Activated naive CD4-positive, alpha-beta T cell treated with anti-CD3 and anti-CD28 coated beads, Interleukin-2, amount 50 U/mL, for 16 hours (primary cell): ENCODE measurements around the gene GAPVD1.
"Not testable (repeated sequence)": the region's sequence is repeated elsewhere in the genome, so short reads cannot be mapped to it uniquely, and the experiment has no call there.

Experiments used
- DNase-seq: peaks from one replicate; pipeline ENCODE4 v3.0.0-alpha.2; 2020

The GAPVD1 gene

DNA sequence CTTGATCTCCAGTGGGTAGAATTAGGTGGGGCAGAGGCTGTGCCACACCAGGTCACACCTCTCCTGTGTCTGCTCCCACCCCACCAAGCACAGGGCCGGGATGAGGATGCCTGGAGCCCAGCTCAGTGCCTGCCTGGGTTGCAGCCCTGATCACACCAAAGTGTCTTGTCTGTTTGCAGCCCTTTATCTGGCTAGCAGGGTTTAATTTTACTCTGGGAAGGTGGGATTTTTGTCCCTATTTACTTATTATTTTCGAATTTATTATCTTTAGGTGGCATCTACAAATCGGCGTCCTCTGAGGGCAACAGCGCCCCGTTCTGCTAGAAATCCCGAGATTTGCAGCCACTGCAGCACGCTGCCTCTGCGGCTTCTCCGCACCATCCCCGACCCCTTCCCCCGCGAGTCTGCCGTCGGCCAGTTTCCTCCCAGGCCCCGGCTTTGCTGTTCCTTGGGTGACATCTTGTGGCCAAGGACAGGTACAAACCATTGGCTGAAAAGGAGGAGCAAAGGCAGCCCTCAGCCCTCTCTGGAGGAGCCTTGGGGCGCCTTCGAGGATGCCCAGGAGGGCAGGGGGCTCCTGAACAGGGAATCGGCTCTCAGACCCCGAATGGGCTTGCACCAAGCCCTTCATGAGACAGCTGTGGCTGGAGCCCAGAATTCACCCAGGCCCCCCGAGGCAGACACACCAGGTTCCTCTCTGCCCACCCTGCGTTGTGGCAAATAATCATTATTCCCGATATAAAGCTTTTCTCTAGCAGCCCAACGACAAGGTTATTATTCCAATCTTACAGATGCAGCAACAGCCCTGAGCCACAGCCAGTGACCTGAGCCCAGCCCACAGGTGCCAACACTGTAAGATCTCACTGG, 113.0 kb downstream of the GAPVD1 start:
- DNase-seq = peak; percentile 66

DNA sequence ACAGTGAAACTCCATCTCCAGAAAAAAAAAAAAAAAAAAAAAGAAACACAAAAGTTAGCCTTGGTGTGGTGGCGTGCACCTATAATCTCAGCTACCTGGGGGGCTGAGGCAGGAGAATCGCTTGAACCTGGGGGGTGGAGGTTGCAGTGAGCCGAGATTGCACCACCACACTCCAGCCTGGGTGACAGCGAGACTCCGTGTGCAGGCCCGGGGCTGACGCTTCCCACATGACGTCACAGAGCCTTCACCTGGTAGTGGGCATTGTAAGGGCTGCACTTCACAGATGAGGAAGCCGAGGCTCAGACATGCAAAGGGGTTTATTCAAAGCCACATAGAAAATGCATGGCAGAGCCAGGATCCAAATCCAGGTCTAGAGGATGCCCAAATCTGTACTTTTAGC, 114.2 kb downstream of the GAPVD1 start:
- DNase-seq = no peak

DNA sequence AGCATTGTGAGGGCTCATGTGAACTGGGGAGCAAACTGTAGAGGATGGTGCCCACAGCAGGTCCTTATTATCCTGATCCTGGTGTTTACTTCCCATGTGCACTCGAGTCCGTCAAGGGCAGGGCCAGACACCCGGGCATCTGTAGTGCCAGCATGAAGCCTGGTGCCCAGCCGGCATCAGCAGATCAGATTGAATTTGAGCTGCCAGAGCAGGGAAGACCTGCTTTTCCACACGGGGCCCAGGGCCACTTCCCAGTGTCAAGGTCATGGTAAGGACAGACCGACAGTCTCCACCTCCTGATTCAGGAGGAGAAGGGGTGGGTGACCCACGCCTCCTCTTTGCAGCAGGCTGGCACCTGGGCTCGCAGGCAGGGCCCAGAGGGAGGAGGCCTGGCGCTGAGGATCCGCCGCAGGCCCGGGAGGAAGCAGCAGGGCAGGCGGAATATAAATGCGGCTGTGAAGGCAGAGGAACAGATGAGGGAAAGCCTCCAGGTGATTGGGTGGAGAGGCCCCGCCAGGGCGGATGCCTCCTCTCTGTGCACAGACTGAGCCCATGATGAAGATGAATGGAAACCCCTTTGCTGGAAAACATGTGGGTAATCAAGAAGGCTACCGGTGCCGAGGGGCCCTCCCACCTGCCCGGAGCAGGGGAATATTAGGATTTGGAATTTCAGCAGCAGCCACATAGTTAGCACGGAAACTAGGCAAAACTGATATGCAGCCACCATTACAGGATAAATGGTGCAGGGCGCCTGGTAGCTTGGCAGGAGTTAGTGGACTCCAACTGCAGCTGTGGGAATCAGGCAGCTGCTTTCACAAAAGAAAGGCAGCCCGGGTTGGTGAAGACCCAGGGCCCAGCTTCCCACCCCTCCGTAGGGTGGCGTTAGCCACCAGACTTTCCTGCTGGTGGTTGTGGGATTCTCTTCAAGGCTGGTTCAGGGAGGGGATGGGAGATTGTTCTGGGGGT, 114.9 kb downstream of the GAPVD1 start:
- no peak for DNase-seq

DNA sequence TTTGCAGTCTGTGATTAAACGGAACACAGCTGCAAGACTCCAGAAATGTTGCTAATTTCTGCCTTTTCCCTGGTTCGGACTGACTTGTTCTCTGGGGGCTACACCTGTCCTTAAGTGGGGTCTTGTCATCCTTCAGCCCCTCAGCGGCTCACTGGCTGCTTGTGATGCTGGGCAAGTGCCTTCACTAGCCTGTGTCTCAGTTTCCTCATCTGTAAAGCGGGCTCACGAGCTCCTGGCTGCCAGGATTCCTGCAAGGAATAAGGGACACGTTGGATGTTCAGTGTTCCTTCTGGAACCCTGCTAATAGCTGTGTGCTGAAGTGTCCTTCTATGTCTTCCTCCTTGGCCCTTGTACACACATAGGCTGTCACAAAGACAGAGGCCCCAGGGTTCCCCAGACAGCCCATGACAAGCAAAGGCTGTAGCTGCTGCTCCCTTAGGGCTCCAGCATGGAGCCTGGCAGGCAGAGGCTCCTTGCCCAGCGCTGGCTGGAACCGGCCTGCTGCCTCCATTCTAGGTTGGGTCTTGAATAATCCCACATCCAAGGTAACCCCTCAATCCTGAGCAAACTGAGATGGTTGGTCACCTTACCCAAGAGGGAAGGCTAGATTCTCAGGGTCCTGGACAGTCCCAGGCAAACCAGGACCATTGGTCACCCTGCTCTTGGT, 116.1 kb downstream of the GAPVD1 start:
- no peak for DNase-seq

DNA sequence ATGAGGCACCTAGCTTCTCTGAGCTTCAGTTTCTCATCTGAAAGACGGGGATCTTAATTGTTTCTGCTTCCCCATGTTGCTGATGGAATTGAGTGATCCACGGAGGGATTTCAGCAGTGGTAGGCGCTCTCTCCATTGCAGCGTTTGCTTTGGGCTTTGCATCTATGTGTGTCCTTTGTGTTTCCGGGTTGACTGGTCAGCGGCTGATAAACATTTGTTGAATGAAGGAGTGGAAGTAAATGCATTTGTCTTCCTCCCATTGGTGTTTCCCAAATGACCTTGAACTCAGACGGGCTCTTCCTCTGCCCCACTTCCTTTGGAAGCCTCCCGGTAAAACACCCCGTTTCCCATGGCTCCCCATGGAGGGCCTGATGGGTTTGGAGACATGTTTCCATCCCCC, 117.2 kb downstream of the GAPVD1 start:
- no peak for DNase-seq

DNA sequence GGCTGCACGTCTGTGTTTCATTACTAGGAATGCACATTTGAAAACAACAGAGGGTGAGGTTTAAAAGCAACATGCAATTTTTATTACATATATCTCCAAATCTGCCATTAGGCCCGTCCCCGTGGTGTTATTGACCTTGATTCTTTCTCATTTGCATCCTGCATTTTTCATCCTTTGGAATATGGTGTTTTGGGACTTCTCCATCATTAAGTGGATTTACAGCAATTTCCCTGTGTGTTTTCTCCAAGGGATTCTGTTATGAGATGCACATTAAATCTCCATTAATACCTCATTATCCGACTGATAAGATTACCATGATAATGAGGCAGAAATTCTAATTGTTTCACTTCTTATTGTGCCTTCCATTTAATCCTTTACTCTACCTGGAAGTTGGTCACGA, 117.6 kb downstream of the GAPVD1 start:
- no peak for DNase-seq

DNA sequence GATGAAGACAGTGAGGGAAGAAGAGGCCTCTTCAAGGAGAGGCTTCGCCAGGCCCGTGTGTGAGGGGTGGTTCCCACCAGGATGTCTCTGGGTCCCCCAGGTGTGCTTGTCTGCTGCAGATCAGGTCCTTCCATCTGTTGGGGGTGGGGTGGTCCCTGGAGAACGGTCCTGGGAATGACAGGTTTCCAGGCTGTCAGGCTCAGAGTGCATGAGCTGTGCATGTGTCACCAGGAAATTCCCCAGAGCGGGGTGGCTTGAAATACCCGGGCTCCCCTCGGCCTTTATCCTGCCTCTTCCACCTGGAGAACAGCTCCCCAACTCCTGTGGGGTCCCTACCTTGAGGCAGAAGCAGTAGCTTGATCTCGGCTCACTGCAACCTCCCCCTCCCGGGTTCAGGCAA, 118.8 kb downstream of the GAPVD1 start:
- DNase-seq = no peak

DNA sequence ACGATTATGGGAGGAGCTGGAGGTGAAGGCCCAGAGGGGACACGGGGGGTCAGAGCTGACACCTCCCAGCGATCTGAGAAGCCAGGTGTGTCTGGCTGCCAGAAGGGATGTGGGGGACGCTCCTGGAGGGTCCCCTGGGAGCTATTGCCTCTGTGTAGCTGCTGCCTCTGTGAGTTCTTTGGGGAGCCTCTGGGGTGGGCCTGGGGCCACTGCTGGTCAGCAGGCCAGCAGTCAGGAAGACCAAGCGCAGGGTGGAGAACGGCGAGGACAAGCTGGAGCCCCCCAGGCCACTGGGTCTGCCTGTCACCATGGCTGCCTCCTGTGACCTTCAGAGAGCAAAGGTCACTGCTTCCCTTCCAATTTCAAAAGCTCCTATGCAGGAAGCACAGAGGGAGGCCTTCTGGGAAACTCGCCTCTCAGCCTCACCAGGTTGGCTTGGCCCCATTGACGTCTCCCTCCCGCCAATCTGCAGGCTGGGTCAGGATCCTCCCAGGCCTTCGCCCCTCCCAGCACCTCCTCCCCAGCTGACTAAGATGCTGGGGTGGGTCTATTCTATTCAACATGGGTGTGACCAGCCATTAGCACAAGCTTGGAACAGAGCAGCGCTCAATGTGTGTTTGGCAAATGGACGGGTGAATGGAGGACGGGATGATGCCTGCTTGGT, 126.4 kb downstream of the GAPVD1 start:
- DNase-seq = no peak

DNA sequence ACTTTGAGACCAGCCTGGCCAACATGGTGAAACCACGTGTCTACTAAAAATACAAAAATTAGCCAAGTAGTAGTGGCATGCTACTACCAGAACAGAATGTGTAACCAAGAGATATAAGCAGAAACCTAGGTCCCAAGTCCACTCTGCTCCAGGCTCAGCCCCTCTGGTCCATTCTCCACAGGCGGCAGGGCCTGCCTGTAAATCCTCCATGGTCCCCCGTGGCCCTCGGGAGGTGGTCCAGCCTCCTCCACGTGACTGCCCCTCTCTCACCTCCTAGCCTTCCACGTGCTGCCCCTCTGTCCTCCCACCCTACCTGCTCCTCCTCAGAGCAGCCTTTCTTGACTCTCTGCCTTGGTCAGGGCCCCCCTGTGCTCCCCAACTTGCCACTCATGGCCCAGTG, 127.4 kb downstream of the GAPVD1 start:
- no peak for DNase-seq

DNA sequence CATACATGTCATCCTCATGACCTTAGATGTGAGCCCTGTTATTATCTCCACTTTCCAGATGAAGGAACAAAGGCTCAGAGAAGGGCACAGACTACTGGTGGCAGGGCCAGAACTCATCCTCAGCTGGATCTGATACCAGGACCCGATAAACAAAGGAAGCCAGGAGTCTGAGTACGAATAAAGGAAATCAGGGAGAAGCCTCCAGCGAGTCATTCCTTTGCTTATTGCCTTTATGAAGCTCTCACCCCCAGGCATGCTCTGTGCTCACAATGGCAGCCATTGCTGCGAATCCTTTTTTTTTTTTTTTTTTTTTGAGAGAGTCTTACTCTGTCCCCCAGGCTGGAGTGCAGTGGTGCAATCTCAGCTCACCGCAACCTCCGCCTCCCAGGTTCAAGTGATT, 130.1 kb downstream of the GAPVD1 start:
- DNase-seq = no peak

DNA sequence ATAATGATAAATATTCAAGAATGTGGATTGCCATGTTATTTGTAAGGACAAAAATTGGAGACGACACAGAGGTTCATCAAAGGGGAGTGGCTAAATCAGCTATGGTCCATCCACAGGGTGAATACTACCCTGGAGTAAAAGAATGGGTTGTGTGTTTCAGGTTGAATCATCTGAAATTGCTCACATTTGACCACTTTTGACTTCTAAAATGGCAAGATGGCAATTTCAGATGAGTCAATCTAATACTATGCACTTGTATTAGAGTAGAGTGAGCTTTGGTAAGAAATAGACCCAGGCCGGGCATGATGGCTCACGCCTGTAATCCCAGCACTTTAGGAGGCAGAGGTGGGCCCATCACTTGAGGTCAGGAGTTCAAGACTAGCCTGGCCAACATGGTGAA, 131.8 kb downstream of the GAPVD1 start:
- no peak for DNase-seq

DNA sequence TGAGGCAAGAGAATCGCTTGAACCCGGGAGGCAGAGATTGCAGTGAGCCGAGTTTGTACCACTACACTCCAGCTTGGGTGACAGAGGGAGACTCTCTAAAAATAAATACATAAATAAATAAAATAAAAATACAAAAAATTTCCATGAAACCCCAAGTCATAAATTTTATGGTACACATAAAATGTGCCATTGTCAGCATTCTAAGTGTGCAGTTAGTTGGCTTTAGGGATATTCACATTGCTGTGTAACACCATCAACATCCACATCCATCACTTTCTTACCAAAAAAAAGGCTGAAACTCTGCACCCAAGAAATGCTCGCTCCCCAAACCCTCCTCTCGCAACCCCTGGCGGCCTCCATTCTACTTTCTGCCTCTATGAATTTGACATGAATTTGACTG, 135.2 kb downstream of the GAPVD1 start:
- DNase-seq = no peak

DNA sequence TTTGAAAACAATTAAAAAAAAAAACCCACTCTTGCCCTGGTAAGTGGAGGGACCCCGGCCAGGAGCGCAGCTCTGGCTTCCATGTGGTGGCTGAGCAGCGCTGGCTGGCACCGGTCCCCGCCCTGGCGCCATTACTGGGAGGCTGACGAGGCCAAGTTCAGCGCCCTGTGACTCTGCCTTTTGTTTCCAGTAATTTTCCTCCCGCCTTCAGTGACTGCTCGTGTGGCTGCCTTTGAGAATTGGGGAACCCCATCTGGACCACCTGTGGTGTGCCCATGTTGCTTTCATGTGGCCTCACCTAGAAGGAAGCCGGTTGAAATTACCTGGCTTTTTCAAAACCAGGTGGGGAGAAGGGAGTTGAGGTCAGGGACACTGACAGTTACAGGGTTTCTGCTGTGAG, 136.1 kb downstream of the GAPVD1 start:
- no peak for DNase-seq

DNA sequence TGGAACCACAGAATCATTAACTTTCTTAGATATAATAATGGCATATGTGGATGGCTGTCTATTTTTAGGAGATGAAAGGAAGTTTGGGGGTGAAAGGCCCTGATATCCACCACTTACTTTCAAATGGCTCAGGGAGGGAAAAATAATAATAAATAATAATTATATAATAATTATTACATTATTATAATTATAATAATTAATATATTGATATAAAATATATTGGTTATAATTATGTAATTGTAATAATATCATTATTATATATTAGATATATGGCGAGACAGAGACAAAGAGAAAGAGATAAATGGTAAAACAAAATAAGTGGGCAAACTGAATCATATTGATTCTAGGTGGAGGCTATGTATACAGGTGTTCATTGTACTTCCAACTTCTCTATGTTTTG, 136.6 kb downstream of the GAPVD1 start:
- DNase-seq = no peak

DNA sequence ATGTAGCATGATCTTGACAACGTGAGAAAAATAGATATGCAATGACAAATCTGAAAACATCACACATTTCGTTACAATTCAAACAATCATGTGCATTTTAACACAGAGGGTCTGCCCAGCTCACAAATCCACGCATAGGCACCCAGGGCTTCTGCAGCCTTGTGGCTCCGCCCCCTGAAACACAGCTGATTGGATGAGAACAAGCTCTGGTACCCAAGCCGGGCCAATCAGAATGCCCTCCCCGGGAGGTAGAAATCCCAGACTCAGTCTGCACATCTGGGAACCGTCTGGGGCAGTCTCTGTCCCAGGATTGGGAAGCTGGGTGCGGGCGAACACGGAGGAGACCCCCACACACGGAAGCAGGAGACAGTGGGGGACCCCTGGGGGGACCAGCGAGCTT, 137.5 kb downstream of the GAPVD1 start:
- no peak for DNase-seq

DNA sequence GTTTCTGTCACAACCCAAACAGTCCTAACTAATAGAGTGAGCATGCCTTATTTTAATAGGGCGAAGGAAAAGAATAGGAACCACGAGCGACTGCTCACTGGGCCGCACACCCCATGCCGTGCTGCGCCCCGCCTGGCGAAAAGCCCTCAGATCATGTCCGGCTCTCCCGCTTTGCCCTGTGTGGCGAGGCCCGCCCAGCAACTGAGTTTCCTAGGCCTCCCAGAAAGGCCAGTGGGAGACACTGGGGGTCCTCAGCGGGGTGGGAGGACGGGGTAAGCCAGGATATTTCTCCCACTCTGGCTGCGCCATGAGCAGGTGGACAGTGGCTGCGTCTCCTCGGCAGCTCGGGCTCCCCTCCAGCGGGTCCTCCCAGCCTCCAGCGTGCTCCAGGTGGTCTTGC, 138.0 kb downstream of the GAPVD1 start:
- no peak for DNase-seq

DNA sequence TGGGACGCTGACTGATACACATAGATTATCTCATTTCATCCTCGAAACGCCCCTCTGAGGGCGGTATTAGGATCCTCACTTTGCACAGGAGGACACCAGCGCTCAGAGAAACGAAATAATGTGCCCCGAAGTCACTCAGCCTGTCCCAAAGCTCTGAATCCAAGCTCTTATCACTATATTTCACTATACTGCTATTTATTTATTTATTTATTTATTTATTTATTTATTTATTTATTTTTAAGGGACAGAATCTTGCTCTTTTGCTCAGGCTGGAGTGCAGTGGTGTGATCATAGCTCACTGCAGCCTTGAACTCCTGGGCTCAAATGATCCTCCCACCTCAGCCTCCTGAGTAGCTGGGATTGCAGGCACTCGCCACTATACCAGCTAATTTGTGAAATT, 138.6 kb downstream of the GAPVD1 start:
- DNase-seq = not testable (repeated sequence)

DNA sequence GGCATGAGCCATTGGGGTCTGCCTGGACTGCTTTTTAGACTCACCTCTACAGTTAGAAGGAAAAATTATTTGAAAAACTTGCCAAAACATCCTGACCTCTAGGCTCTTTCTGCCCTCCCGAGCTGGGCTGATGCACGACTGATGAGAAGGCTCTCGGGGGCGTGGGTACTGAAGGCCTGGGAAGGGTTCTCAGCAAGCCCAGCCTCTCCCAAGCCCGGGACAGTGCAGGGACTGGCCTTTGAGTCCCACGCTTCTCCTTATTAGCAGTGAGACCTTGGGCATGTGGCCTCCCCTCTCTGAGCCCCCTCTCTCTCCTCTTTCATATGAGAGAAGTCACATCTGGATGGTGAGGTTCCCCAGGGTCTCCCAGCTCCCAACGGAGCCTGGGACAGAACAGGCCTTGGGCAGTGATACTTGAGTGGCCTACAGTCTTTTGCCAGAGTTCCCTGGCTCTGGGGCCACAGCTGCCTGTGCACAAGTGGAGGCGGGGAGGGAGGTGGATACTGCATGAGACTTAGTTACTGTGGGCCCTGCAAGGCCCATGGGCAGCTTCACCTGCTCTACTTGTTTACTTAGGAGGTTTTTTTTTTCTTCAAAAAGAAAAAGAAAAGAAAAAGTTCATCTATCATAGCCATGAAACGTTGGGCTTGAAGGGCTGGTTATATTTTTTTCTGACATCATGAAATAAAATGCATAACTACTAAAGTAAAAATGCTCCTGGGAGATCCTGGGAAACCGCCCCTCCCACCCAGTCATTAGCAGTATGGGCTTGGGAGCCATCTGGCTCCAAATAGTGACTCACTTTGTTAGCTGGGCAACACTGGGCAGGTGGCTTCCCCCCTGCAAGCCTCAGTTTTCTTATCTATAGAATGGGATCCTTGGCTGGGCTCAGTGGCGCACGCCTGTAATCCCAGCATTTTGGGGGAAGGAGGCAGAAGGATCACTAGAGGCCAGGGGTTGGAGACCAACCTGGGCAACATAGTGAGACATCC, 139.4 kb downstream of the GAPVD1 start:
- no peak for DNase-seq

DNA sequence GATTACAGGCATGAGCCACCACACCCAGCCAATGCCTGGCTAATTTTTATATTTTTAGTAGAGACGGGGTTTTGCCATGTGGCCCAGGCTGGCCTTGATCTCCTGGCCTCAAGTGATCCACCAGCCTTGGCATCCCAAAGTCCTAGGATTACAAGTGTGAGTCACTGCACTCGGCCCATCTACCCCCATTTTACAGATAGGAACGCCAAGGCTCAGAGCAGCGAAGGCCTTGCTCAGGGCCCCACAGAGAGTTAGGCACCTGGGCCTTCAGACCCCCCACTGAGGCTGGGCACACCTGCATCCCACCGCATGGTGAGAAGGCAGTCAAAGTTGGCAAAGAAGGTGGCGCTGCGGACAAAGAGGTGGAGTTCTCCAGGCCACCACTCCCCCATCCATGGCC, 143.1 kb downstream of the GAPVD1 start:
- no peak for DNase-seq

DNA sequence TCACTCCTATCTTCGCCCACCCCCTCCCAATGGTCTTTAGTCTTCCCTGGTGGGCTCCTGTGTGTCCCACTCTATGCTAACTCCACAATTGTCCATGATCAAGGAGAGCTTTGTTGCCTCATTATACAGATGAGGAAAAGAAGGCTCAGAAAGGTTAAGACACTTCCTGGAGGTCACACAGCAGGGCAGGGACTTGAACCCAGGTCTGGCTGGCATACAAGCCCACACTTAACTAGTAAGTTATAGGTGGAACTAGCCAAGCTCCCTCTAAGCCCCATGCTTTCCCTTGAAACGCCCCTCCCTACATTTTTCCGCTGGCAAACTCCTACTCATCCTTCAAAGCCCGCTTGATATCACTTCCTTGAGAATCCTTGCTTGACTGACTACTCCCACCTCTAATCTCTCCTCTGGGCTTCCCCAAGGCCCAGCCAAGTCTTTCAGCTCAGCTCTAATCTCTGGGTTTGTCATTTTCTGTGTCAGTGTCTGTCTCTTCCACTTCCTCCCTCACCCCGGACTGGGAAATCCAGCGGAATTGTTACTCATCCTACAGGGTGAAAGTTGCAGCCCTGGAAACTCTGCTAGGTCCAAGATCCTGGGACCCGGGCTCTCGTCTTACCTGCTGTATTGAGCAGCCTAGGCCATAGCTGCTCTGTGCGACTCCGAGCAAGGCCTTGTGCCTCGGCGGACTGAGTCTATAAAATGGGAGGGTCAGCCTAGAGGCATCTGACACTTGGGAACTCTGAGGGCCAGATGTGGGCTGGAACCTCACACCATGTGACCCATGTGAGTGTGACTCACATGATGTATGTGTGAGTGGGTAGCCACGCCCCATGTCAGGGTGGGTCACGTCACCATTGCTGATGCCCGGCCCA, 144.5 kb downstream of the GAPVD1 start:
- DNase-seq = no peak

DNA sequence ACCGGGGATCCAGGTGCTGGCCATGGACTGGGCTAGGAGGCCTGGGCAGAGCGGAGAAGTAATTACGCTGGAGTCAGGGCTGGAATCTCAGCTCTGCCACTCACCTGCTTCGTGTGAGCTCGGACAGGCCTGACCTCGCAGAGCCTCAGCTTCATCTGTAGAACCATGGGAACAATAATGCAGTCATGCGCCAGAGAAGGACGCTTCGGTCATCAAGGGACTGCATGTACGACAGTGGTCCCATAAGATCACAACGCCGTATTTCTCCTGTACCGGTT, 145.1 kb downstream of the GAPVD1 start:
- no peak for DNase-seq
